GM21786 (cell line): Measurements from ENCODE around the gene SORCS3.

ENCODE experiments used
- ATAC-seq: cut with Tn5 transposase; IDR thresholded peaks from one replicate; pipeline ENCODE4 v1.9.1; 2021; ENCODE audit not compliant: unreplicated experiment

Gene SORCS3

DNA sequence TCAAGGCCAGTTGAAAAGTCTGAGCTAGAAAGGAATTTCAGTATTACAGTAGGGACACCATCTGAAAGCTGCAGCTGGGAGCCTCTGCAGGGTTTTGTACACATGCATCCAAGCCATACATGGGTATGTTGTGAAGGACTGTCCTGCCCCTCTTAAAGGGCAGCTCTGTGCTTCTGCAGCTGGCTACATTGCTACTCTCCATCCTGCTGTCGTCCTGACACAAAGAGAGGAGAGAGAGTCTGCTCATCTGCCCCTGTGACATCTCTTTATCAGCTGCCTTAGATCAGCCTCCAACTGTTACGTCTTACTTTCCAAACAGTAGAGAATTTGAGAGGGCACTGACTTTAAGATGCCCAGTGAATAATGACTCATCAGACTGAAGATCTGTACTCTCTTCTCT lies 602.7 kb downstream of the SORCS3 start:
- no peak for ATAC-seq

DNA sequence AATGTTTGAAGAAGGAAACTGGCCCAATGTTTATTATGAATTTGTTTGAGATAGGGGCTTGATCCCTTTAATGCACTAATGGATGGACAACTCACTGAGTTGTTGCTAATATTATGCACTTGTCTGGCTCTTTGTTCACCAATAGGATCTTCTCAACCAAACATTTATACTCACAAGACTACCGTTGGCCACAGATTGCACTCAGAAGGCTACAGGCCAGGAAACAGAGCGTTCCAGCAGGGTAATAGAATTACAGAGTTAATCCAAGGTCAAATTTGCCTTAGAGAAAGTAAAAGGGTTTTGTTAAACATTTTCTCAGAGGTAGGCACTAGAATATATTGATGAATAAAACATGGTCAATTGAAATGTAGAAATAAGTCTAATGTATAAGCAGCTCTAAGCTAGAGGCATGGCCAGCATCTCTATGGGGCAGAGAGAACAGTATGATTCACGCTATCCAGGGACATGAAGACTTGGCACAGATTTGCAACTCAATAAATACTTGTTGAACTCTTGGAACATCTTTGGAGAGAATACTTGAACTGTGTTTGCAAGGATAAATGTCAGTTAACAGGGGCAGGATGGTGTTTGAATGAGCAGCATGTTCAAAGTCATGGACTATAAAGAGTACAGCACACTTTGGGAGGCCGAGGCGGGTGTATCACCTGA lies 606.9 kb downstream of the SORCS3 start:
- no peak for ATAC-seq

DNA sequence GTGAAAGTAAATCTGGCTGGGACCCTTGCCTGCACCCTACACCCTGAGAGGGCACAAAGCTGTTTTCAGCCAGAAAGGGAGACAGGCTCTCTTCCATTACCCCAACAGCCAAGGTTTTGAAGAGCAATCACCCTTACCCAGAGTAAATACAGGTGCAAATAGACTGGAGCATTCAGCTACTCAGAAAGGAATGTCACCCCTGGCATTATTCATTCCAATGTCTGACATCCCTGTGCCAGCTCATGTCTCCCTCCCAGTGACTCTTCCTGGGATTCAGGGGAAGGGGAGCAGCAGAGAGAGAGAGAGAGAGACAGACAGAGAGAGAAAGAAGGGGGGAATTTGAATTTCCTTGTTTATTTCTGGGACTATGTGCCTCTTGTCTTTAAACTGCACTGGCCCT lies 611.8 kb downstream of the SORCS3 start:
- no peak for ATAC-seq

DNA sequence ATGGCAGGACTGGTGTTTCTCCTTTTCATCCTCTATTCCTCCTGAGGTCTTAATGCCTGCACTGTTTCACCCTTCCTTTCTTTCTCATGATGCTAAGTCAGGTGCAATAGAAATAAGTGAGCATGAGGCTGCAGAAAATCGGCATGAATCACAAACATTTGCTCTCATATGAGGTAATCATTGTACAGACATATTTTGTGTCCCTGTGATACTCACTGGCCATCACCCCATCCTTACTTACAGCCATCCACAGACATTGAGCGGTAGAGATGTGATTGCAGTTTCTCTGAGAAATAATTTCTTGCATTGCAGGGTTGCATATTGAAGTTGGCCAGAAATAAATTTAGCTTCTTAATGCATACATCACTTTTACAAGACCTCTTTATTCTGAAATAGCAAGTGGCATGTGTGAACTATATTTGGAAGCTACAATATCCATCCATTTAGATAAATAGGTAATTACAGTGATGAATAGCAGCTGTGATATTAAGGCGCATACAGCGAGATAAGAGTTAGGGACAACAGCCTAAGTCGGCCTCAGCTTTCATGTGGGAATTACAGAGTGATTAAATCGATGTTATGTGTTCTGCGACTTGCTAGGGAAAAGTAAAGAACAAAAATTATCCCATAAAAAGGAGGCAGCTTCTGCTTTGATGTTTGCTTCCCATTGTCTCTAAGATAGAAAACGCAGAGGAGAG lies 612.6 kb downstream of the SORCS3 start:
- ATAC-seq: no peak

DNA sequence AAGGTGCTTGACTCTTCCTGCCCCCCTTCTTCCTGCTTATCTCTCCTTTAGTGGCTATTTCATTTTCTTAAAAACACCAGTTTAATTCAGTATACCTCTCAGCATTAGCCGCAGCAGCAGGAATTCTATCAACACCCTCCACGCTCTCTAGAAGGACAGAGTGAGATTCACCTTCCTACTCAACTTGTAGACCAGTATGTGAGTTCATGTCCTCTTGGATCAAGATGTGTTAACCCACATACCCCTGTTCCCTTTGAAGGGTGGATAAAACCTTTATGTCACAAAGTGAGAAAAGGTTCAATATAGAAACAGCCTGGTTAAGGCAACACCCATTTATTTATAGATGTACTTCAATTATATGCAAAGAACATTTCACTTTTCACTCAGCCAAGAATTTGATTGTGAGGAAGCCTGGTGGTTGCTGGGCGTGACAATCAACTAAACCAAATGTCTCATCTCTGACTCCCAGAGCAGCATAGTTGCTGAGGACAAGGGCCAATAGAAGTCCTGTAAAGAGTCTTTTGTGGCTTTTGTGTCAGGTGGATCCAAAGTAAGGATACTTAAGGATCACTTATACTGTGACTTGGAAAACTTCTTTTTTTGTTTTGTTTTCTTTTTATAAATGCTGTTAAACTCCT lies 617.1 kb downstream of the SORCS3 start:
- ATAC-seq: no peak

DNA sequence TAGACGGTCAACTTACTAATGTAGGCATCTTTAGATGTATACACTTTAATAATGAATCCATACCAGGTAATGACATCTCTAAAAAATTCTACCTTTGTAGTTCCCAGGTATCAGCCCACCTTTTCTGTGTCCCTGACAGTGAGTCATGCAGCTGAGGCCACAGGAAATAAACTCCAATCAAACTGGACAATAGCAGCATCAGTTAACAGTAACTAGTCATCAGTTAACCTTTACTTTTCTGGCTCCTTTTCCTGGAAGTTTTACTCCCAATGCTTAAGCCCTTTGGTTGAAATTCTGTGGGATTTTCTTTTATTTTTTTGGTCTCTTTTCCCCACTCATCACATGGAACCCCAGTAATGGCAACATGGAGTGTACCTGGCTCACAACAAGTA lies 617.6 kb downstream of the SORCS3 start:
- no peak for ATAC-seq

DNA sequence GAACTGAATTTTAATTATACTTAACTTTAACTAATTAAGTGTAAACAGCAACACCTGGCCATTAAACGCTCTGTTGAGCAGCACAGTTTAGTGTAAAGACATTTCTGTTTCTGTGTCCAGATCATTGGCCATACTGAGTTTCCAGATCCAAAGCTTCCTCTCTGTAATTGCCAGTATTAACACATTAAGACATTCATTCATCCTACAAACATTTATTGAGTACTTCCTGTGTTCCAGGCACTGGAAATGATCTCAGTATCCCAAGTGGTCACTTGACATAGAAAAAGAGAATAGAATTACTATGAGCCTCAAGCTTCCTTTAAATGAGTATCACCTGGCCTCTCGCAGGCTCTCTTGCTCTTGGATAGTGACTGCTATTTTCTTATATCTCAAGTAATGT lies 618.1 kb downstream of the SORCS3 start:
- no peak for ATAC-seq

DNA sequence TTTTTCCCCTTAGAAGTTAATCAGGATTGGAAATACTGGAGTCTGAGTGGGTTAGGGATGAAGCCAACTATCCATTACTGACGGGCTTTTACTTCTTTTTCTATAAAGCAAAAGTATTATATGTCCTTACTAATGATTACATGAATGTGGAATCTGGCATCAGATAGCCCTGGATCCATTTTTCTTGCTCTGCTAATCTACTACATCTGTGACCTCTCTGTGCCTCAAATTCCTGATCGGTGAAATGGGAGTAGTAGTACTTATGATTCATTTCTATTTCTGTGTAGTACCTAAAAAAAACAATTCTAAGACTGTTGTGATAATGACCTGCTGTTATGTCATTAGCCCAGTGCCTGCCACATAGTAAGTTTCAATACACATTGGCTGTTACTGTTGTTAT lies 621.6 kb downstream of the SORCS3 start:
- no peak for ATAC-seq

DNA sequence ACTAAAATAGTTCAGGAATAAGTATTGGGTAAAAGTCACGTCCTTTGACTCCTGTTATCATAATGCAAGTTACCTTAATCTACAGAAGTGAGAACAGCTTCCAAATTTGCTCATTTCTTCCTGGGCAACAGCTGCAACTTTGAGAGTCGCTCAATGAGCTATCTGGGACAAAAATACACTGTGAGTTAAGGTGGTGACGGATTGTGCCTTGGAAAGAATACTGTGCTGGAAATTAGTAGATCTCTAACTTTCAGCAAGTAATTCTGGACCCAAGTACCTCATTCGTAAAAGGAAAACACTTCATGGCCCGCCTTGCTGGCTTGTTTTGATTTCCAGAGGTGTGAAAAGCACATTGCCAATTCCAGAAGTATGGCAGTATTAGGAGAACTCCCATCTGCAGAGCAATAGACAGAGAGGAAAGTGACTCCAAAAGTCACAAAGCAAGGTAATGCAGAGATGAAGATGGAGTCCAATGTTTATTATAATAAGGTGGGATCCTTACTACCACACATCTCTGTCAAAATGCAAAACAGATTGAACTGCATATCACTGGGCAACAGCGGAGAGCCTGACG lies 626.0 kb downstream of the SORCS3 start:
- ATAC-seq: no peak

DNA sequence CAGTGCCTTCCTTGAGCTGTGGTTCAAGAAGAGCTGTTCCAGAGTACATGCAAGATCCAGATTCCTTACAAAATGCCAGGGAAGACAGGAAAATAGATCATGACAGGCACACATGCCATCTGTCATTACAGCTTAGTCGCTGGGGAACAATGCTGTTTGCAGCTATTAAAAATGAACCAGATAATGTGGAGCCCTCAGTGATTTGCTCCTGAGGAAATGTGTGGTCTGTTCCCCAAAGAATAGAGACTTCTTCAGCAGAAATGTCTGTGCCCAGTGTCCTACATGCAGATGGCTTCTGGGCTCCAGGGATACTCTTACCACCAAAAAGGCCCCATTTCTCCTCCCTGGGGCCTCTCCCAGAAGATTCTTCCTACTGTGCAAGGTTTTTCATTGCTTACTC lies 627.9 kb downstream of the SORCS3 start:
- ATAC-seq: no peak

DNA sequence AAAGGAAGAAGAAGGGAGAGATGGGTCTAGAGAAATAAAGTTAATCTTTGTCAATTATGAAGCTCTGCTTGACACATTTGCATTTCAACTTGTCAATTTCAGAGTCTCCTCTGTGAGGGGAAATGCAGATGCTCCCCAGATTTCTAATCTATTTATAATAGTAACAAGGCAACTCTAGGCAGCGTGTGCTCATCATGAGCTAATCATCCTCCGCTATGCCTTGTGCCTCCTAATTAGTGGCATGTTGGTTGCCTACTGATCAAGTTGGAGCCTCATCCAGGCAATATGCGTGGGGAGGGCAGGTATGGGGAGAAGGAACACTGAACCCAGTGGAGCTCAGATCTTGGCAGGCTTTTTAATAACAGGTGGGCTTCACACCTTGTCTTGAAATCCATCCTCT lies 628.6 kb downstream of the SORCS3 start:
- ATAC-seq: no peak

DNA sequence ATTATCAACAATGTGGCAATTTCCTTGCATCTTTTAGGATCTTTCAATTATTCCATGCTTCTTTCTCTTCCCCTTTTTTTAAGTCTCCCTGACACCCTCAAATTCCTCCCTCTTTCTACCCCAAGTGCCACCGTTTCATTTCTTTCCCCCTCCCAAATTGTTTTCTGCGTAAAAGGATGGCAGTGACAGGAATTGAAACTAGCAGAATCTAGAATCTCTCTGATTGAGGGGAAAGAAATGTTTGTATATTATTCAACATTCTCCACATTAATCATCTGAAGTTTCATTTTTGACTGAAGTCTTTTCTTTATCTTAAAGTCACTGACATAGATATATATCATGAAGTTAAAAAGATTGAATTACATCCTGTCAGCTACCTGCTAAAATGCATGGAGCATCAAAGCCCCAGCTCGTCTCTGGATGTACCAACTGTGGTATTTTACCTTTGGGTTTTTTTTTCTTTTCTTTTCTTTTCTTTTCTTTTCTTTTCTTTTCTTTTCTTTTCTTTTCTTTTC lies 633.5 kb downstream of the SORCS3 start:
- ATAC-seq: no peak

DNA sequence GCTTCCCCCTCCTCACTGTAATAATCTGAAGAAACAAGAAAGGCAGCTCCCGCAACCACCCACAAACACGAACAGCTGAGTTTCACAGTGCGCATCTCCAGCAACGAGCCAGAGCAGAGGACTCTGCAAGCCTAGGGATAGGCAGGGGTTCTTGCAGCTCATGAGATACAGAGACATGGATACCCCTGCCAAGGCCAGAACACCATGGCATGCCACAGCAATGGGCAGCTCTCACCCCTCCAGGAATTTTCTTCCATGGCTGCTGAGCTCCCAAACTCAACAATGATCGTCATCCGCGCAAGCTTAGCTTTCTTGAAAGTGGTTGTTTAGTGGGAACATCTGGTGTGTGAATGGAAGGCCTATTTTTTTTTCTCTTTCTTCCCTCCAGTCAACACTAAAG lies 637.3 kb downstream of the SORCS3 start:
- no peak for ATAC-seq

DNA sequence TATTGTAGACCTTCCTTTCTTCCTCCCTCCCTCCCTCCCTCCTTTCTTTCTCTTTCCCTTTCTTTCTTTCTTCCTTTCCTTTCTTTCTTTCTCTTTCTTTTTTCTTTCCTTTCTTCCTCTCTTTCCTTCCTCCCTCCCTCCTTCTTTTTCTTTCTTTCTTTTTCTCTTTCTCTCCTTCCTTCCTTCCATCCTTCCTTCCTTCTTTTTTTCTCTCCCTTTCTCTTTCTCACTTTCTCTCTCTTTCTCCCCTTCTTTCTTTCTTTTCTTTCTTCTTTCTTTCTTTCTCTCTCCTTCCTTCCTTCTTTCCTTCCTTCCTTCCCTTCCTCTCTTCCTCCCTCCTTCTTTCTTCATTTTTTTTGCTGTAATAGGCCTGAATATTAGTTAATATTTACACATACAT lies 638.0 kb downstream of the SORCS3 start:
- ATAC-seq: no peak

DNA sequence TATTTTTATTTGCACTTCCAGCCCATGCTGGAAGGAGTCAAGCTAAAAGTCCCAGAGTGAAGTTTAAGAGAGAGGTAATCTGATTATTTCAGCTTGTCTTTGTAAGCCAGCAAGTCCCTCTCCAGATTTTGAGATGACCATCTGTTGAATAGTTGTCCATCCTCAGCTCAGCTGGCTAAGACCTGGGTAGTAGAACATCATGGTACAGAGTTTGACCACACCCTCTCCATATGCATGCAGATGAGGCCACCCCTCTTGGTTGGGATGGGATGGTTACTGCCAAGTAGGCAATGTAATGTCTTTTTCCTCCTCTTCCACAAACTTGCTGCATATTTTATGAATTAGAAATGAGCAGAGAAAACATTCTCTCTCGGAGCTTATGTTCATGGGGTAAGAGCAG lies 639.8 kb downstream of the SORCS3 start:
- no peak for ATAC-seq

DNA sequence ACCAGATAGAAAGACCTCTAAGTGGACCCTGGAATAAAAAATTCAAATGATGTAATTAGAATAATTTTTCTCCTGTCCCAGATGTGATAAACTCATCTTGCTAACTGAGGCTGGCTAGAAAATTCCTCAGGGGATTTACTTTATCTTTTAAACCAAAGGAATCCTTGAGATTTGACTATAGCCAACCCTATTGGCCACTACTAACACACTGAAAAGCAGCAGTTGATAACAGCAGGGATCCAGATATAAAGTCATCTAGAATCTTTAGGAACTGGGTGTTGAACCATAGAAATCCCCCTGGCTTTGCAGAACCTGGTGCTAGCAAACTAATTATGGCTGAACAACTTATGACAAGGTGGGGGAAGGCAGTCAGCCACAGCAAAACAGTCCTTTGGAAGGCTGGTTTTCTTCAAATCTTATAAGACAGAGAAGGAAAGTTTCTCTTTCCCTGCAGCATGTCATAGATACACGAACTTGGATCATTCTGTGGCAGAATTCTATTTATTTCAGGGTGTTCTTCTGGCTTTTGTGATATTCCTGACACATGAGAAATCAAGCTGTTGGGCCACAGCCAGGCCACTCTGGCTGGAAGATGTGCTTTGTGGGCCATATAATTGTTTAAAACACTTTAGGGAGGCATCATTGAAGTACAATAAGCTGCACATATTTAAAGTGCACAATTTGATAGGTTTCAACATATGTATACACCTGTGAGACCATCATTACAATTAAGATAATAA lies 643.6 kb downstream of the SORCS3 start:
- no peak for ATAC-seq

DNA sequence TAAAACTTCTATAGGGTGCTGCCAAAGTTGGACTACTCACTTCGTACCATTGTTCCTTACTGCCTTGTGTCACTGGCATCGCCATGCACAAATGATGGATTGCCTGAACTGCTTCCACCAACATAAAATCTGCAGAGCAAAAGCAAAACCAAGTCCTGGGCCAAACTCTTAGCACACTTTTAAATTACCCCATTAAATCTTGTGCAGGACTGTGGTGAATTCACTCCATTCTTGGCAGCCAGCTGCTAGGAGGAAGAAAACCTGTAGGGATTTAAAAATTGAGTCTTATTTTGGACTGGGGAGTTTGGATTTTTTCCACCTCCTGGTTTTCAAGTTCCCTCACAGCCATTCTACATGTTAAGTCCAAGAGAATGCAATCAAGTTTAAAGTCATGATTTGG lies 646.9 kb downstream of the SORCS3 start:
- ATAC-seq: no peak

DNA sequence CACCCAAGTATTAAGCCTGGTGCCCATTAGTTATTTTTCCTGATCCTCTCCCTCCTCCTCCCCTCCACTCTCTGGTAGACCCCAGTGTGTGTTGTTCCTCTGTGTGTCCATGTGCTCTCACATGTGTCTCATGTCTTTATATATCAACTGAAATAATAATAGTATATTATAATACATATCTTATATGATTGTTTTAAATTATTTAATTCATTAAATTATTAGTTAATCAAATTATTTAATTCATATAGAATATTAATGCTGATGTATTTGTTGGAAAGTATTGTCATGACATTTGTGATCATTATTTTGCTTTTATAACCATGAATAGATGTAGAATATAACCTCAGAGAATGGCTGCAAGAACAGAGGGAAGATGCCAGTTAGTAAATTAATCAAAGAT lies 647.5 kb downstream of the SORCS3 start:
- ATAC-seq: no peak

DNA sequence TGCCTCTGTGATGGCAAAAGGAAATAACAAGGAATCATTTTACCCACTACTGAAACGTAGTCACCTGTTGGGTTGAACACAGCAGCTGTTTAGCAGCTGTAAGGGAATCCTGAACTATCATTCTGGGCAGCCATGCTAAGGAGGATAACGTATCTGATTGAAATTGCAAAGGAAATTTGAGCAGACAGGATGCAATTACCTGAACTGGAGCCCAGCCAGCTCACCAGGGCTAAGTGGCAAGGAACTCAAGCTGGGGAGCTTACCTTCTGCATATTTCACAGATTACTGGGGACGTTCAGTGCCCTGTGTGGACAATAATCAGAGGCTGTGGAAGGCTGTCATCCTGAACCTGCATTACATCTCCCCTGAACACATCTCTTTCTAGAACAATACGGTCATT lies 650.5 kb downstream of the SORCS3 start:
- no peak for ATAC-seq

DNA sequence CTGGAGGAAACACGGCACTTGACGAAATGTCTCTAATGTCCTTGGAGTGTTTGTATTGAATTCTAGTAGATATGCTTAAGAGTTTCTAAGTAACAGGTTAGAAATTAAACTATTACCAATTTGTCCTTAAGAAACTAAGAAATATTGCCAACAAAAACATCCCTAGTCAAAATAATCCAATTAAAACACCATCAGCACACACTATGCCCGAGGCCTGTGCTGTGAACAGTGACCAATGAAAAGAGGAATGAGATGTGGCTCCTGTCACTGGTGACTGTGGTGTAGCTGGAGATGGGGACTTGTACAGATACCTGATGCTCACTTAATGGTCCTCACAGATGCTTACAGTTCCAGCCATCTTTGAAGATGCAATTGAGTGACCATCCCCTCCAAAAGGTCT lies 651.1 kb downstream of the SORCS3 start:
- no peak for ATAC-seq
